ENCODE results near the gene NAV2.

NAV2 gene

DNA sequence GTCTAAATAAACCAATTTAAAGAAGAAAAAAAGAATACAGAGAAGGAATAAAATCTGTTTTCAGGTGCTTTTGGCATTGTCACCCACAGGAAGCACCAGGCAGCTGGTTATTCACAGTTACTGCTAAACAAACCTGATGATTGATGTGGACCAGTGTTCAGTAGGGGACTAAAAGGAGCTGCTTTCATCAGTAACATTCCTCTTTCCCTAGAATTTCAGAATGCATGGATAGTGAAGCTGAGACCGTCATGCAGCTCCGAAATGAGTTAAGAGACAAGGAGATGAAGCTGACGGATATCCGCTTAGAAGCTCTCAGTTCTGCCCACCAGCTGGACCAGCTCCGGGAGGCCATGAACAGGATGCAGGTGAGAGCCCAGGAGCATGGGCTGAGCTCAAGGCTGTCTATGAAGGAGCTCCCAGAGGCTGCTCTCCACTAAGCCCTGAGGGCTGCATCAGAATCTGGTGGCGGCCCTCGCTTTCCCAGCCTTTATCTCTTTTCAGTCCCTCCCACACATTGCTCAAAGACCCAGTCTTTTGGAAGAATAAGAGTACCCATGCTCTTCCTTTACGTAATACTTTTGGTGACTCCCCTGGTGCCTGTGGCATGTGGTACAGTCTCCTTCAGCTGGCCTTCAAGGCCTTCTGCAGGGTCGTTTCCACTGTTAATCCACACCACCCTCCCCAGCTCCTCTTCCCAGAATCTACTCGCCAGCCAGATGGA is 378.2 kb downstream of the NAV2 start:
- TF ChIP-seq, protein P1, sequence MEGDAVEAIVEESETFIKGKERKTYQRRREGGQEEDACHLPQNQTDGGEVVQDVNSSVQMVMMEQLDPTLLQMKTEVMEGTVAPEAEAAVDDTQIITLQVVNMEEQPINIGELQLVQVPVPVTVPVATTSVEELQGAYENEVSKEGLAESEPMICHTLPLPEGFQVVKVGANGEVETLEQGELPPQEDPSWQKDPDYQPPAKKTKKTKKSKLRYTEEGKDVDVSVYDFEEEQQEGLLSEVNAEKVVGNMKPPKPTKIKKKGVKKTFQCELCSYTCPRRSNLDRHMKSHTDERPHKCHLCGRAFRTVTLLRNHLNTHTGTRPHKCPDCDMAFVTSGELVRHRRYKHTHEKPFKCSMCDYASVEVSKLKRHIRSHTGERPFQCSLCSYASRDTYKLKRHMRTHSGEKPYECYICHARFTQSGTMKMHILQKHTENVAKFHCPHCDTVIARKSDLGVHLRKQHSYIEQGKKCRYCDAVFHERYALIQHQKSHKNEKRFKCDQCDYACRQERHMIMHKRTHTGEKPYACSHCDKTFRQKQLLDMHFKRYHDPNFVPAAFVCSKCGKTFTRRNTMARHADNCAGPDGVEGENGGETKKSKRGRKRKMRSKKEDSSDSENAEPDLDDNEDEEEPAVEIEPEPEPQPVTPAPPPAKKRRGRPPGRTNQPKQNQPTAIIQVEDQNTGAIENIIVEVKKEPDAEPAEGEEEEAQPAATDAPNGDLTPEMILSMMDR (IDR thresholded peaks at IDR 0.05; ENCODE audit: insufficient read depth, low read depth, low read length, missing control alignments): no peak
- H3K4me3 ChIP-seq (ENCODE audit: low read length): no peak overlapping the region
- DNase-seq (ENCODE audit: low read depth): no peak

DNA sequence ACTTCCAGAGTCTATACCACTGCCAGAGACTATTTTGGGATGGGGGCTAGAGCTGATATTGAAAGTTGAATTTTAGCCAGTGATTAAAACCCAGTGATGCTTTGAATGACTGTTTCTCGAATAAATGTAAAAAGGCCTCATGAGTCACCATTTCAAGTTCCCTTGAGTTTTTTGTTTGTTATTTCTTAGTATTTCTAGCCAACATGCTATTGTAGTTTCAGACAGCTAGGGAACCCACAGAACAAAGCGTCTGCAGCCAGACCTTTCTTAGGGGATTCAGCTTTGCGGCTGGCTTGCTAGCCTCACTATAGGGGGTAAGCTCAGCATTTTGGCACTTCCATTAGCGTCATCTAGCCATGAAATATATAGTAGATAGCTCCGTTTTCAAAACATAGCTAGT is 381.1 kb downstream of the NAV2 start:
- TF ChIP-seq, protein P1 (IDR thresholded peaks at IDR 0.05; ENCODE audit: insufficient read depth, low read depth, low read length, missing control alignments): no peak
- no peak for DNase-seq (ENCODE audit: low read depth)
- H3K4me3 ChIP-seq (ENCODE audit: low read length): no peak overlapping the region

DNA sequence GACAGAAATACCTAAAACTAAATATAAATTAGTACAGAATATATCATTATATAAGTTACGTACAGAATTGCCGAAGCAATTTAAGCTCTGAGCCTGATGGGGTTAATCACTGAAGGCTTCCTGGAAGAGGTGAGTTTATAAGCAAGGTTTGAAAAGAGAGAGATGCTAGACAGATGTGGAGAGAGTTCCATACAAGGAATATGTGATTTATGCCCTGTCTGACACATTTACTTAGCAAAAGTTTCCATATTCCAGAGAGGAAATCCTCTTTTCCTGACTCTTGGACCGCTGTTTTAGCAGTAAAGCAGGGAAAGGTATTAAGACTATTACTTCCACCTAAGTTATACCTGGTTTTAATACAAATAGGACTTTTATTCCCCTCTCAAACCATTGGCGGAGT is 382.6 kb downstream of the NAV2 start:
- TF ChIP-seq, protein P1 (IDR thresholded peaks at IDR 0.05; ENCODE audit: insufficient read depth, low read depth, low read length, missing control alignments): no peak

DNA sequence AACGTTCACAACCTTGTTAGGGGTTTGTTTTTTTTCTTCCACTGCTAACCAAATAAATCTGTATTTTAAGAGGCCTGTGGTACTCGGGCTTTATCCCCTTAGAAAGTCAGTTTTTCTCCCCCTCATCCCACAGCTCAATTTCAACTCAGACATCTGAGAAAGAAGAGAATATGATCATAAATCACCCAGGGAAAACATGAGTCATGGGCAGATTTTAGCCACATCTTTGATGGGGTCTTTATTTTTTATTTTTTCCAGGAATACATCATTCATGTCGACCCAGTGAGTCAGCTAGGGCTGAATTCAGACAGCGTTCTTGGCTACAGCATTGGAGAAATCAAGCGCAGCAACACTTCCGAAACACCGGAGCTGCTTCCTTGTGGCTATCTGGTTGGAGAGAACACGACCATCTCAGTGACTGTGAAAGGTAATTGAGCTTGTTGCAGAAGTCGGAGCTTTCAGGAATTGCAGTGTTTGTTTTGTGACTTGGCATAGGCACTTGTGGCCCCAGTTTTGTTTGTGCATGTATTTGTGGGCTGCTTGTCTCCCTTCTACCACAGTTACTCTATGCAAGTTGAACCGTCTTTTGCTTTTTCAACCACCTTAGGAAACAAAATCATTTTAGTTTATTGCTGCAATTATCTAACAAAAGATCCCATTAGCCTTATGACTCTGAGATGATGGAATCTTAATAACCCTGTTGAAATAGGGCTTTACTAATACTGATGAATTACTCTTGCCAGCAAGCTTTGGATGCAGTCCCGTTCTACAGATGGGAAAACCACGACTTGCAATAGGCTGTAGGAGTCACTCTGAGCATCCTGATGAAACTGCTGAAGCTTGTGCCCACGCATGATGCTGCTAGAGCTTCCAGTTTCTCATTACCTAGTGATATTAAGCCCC is 384.9 kb downstream of the NAV2 start:
- TF ChIP-seq, protein P1 (IDR thresholded peaks at IDR 0.05; ENCODE audit: insufficient read depth, low read depth, low read length, missing control alignments): no peak
- no peak for DNase-seq (ENCODE audit: low read depth)
- no peak overlapping the region for H3K4me3 ChIP-seq (ENCODE audit: low read length)

More for the DNA sequence above, 382.6 kb downstream of the NAV2 start:
- no peak overlapping the region for H3K4me3 ChIP-seq (ENCODE audit: low read length)
- DNase-seq (ENCODE audit: low read depth): no peak

DNA sequence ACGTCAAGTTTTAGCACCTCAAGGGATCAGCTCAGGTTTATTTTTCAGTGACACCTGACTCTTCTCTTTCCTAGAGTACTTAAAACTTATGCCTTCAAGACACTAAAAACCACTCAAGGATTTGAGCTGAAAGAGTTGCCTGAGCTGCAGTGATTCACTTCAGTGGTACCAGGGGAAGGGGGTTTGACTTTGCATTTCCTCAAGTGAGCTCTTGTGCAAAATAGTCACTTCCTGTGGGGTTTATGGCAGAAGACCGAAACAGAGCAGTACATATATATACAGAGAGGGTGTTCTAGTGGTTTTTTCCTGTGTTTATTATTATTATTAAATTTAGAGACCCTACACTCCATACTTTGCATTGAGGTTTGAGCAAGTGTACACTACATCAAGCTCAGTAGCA is 386.9 kb downstream of the NAV2 start:
- TF ChIP-seq, protein P1 (IDR thresholded peaks at IDR 0.05; ENCODE audit: insufficient read depth, low read depth, low read length, missing control alignments): no peak
- H3K4me3 ChIP-seq (ENCODE audit: low read length): no peak overlapping the region
- DNase-seq (ENCODE audit: low read depth): no peak

DNA sequence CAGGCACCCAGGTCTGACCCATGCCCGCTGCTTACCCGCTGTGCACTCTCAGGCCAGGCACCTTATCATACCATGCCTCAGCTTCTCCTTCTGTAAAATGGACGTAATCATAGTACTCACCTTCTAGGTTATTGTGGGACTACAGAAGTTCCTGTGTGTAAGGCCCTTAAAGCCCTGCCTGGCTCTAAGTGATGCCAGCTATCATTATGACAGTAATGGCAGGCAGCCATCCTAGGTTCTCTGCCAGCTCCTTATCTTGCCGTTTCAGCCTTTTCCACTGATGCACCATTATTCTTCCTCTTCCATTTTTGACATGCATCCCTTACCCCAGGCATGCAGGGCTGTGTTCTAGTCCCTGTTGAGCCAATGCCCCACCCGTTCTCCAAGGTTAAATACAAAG is 389.8 kb downstream of the NAV2 start:
- DNase-seq (ENCODE audit: low read depth): no peak
- no peak overlapping the region for H3K4me3 ChIP-seq (ENCODE audit: low read length)
- TF ChIP-seq, protein P1 (IDR thresholded peaks at IDR 0.05; ENCODE audit: insufficient read depth, low read depth, low read length, missing control alignments): no peak
